Kidney capillary endothelial cell (primary cell): Measurements from ENCODE around the gene FEM1B.

Experiments used
- DNase-seq: peaks from one replicate; pipeline ENCODE4 v3.0.0-alpha.2; 2018; ENCODE audit warnings: low spot score

FEM1B gene

DNA sequence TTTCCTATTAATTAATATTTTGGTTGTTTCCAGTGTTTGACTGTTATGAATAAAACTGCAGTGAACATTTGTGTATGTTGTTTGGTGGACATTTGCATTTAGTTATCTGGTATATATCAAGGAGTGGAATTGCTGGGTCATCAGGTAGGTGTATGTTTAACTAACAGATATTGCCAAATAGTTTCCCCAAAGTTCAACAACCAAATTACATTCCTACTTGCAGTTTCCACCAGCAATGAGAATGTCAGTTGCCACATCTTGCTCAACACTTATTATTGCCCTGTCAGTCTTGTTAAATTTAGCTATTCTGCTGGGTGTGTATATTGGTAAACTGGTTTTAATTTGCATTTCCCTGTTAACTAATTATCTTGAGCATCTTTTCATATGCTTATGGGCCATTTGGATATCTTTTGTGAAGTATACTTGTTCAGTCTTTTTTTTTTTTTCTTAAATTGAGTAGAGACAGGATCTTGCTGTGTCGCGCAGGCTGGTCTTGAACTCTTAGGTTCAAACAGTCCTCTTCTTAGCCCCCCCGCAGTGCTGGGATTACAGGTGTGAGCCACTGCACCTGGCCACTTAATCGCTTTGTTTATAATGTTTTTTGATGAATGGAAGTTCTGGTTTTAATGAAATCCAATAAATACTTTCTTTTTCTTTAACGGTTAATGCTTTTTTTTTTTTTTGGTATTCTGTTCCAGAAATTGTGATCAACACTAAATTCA, 7.9 kb downstream of the FEM1B start:
- no peak for DNase-seq

DNA sequence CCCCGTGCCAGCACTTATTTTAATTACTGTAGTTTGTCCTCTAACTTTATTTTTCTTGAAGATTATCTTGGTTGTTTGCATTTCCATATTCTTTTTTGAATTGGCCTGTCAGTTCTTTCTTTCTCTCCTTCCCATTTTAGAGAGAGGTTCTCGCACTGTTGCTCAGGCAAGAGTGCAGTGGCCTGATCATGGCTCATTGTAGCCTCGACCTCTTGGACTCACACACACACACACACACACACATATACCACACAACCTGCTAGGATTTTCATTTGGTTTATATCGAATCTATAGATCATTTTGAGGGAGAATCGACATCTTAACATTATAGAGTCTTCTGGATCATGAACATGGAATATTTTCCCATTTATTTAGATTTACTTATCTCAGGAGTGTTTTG, 8.7 kb downstream of the FEM1B start:
- no peak for DNase-seq

GRCh38 chr15:68289057-68289456, 11.5 kb downstream of the FEM1B start:
- no peak for DNase-seq

DNA sequence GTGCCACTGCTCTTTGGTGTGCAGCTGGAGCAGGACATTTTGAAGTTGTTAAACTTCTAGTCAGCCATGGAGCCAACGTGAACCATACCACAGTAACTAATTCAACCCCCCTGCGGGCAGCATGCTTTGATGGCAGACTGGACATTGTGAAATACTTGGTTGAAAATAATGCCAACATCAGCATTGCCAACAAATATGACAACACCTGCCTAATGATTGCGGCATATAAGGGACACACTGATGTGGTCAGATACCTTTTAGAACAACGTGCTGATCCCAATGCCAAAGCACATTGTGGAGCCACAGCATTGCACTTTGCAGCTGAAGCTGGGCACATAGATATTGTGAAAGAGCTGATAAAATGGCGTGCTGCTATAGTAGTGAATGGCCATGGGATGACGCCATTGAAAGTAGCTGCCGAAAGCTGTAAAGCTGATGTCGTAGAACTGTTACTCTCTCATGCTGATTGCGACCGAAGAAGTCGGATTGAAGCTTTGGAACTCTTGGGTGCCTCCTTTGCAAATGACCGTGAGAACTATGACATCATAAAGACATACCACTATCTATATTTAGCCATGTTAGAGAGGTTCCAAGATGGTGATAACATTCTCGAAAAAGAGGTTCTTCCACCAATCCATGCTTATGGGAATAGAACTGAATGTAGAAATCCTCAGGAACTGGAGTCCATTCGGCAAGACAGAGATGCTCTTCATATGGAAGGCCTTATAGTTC, 12.2 kb downstream of the FEM1B start:
- DNase-seq = no peak

- no peak for DNase-seq
These were observed 13.2 kb downstream of the FEM1B start for GRCh38 chr15:68290715-68291114.

DNA sequence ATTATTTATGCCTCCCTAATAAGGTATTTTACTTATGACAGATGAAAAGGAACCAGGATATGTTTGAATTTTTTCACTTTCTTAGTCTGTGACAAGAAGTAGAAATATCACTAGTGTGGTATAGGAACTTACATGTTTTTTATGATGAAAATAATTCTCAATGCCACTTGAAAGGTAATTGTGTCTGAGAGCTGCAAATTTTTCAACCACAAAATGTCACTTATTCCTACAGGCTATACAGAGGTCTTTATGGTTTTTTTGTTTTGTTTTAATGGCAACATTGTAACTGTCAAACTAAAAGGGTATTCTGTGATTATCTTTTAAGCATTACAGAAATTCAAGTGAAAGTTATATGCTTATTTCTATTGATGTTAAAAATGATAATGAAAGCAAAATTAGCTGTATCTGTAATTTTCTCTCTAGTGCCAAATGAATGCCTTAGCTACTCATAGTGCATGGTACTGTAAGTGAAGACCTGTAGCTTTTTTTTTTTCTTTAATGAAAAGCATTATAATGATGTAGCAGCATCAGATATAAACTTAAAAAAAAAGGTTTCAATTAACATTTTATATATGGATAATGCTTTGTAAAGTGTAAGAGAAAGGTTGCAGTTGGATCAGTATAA, 14.7 kb downstream of the FEM1B start:
- no peak for DNase-seq

- DNase-seq = no peak
These were observed 15.4 kb downstream of the FEM1B start for GRCh38 chr15:68292967-68293366.

DNA sequence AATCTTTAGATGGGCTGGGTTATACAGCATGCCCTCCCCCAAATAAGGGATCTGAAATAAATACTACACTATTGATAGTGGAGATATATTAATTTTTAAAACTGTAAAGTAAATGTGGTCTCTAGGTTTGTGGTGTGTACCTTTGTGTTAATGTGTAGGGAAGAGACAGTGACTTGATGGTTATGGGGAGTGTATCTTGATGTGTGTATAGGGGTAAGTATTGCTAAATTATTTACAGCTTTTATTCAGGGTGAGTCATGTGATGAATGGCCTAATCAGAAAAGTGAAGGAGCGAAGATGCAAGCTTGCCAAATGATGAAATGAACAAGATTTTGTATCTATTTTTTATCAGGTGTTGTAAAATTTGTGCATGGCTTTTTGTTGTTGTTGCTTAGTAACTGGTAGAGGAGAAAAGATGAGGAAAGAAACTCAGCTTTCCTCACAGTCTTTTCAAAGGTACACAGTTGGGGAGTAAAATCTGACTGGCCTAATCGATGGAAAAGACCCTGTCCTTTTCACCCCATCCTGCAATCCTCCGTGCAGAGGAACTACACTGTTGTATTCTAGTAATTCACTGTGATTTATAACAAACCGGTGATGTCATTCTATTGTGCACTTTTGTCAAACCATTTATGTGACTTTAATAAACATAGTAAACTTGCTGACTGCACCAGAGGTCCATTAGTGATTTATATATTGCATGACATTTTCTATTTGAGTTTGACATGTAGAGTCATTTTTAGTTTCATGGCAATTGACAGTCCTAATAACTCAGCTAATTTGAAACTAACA, 17.7 kb downstream of the FEM1B start:
- DNase-seq = no peak

DNA sequence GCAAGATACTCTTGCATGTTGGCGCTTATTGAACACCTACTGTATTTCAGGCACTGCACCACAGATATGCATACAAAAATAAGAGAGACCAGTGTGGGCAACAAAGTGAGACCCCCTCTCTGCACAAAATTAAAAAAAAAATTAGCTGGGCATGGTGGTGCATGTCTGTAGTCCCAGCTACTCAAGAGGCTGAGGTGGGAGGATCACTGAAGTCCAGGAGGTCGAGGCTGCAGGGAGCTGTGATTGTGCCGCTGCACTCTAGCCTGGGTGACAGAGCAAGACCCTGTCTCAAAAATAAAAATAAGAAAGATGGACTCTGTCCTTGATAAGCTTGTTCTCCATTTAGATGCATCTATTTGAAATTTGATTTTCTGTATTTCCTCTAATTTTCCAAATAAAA, 20.8 kb downstream of the FEM1B start:
- no peak for DNase-seq

- no peak for DNase-seq
These were observed 21.4 kb downstream of the FEM1B start for GRCh38 chr15:68298882-68299381.

GRCh38 chr15:68299436-68299835, 21.9 kb downstream of the FEM1B start:
- DNase-seq = no peak

- DNase-seq = no peak
These were observed 22.8 kb downstream of the FEM1B start for GRCh38 chr15:68300115-68300940.

- no peak for DNase-seq
These were observed 23.8 kb downstream of the FEM1B start for GRCh38 chr15:68301301-68301700.

GRCh38 chr15:68302729-68303128, 25.2 kb downstream of the FEM1B start:
- DNase-seq = no peak

DNA sequence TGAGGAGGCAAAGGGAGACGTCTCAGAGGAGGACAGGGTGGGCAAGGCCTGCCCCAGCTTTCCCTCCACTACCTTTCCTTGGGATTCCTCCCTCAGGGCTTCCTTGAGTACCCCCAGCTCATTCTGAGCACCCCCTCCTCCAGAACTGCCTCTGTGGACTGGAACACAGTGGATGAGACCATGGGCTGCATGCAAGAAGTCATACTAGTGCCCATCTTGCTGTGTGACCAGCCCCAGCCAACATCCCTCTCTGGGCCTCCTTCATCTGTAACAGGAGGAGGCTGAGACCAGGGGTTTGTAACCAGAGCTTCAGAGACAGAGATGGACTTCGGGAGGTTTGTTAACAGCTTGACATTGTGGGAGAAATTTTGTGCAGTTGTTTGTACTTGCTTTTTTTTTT, 25.6 kb downstream of the FEM1B start:
- DNase-seq = no peak

DNA sequence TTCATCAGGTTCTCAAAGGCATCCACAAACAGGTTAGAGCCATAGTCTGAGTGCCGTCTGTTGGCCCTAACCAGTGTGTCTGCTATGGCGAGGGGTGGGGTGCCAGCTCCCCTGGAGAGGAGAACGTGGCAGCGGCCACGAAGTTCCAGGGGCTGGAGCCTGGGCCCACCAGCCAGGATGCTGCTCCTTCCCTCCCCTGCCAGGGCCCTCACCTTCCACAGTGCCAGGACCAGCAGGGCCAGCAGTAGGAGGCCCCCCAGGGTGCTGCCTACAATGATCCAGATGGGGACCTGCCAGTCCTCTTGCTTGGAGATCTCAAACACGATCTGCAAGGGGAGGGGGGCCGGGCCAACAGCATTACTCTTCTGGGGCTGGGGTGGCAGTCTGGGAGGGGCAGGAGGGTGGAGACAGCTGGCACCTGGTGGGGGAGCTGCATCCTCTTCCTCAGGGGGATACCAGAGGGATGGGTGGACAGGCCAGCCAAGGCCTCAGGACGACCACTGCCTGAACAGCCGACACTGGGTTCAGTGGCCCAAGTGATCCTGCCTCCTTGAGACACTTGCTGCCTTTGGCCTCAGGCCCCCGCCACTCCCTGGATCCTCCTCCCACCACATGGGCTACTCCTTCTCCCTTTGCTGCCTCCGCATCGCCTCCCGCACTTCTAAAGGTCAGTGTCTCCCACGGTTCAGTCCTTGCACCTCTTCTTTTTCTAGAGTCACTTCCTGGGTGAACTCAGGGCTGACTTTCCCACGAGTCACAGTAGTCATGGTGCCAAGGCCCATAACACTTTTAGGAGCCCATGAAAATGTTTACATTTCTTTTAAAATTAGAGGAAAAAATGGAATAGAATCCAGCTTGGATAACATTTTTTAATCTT, 26.3 kb downstream of the FEM1B start:
- no peak for DNase-seq

DNA sequence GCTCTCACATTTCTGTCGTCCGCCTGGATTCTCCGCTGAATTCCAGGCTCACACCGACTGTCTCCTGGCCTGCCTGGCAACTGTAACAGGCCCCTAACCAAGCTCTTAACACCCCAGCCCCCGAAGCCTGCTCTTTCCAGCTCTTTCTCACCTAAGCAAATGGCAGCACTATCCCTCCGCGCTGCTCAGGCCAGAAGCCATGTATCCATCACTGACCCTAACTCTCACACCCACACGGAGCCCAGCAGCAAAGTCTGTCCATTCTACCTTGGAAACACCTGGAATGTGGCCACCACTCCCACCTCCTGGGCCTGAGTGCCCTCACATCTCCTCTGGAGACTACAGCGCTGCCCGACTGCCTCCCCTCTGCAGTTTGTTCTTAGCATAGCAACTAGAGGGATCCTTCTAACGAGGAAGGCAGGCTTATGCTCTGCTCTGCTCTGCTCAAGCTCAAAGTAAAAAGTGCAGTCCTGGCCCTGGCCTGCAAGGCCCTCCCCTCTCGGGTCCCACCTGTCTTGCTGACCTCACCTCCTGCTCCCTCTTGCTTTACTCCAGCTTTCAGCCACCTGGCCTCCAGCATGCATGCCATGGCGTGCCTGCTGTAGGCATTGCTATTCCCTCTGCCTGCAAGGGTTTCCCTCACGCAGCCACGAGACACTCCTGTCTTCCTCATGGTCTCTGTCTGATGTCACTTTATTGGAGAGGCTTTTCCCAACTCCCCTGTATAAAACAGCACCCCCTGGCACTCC, 27.2 kb downstream of the FEM1B start:
- DNase-seq = no peak

- no peak for DNase-seq
These were observed 27.9 kb downstream of the FEM1B start for GRCh38 chr15:68305420-68305871.

DNA sequence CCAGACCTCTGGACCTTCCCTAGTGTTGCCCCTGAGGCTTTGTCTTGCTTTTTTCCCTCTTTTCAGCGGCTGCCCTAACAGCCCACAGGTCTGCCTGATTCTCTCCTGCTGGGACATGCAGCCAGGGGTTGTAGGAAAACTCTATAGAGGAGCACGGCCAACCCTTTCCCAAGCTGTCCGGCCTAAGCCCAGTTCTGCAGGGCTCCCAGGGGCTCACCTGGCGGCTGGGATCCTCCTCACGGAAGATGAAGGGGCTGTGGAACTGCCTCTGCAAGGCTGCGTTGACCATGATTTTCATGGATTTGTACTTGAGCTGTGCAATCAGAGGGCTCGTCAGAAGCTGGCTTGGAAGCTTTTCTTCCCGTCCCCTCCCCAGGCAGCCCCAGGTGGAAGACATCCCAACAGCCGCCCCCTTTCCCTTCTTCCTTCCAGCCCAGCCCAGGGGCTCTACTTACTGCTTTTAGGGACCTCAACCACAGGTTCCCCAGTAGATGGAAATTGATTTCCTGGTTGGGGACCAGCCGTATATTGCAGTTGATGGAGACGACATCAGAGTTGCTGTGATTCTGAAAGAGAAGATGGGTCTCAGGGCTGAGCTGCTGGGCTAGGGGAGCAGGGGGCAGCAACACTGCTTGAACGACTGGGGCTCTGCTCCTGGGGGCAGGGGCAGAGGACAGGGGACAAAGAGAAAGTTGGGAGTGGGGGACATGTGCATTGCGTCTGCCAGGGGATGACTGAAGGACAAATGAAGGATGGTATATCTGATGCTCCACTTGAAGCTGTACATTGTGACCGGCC, 29.8 kb downstream of the FEM1B start:
- DNase-seq = no peak
